ENCODE data around the gene C3orf38. TPM values are rescaled to one million over a fixed set of nuclear protein-coding genes. Genes with fewer than 3 reads are reported as not detected.
A peak's percentile ranks its signal among the peaks of the same experiment; 100 is the strongest.

Gene C3orf38
- total RNA-seq, 2 donors from 2014 or later, result 35.9 to 37.9 TPM

DNA sequence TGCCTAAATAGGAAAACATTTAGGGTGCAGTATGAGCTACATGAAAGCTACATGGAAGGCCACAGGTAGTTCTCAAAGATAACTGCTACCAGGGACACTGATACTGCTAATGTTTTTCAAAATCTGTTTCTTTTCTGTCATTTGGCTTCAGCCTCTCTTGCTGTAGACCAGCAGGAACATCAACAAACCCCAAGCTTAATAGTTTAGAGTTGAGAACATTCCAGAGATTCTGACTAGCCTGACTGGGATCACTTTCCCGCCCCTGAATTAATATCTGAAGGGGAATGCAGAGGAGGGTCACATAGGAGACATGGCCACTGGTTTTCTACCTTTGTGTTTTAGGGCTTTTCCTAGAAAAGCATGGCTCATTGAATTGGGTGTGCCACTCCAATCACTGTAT is 16.9 kb upstream of the C3orf38 start:
- Mint-ChIP-seq H3K27me3 (ENCODE audit: insufficient read depth) (no peaks in the 10 kb centered on the region), H3K9me3 (no peaks in the 10 kb centered on the region), H3K4me3 (no peak overlapping the region), H3K36me3 (ENCODE audit: low read depth) (peaks cover 12% of the 10 kb centered on the region), H3K4me1 (no peaks in the 10 kb centered on the region), H3K27ac (peak overlapping the region; percentile 50)
- DNase-seq, result no peak
- TF ChIP-seq, protein P1, sequence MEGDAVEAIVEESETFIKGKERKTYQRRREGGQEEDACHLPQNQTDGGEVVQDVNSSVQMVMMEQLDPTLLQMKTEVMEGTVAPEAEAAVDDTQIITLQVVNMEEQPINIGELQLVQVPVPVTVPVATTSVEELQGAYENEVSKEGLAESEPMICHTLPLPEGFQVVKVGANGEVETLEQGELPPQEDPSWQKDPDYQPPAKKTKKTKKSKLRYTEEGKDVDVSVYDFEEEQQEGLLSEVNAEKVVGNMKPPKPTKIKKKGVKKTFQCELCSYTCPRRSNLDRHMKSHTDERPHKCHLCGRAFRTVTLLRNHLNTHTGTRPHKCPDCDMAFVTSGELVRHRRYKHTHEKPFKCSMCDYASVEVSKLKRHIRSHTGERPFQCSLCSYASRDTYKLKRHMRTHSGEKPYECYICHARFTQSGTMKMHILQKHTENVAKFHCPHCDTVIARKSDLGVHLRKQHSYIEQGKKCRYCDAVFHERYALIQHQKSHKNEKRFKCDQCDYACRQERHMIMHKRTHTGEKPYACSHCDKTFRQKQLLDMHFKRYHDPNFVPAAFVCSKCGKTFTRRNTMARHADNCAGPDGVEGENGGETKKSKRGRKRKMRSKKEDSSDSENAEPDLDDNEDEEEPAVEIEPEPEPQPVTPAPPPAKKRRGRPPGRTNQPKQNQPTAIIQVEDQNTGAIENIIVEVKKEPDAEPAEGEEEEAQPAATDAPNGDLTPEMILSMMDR (conservative IDR thresholded peaks at IDR 0.05), result no peak
- Histone ChIP-seq H3K4me1 (ENCODE audit: control insufficient read depth, insufficient read depth, low read length) (no peaks in the 10 kb centered on the region), H3K4me3 (ENCODE audit: low read length) (no peak overlapping the region), H3K27ac (ENCODE audit: low read depth, low read length) (no peak overlapping the region), H3K9ac (ENCODE audit: extremely low read depth, low read length, poor library complexity, severe bottlenecking) (no peak overlapping the region), H3K9me3 (ENCODE audit: control insufficient read depth, low read length) (no peaks in the 10 kb centered on the region), H3K27me3 (ENCODE audit: control insufficient read depth, insufficient read depth, low read length, poor library complexity, severe bottlenecking) (no peaks in the 10 kb centered on the region), H3K36me3 (ENCODE audit: control insufficient read depth, insufficient read depth, low read length) (peaks cover 29% of the 10 kb centered on the region)
- WGBS, 2 experiments (ENCODE audit: insufficient coverage in 1 of 2, insufficient read length in 1 of 2), result 83 to 100% methylated on average over 1 of the region's 1 CpG

DNA sequence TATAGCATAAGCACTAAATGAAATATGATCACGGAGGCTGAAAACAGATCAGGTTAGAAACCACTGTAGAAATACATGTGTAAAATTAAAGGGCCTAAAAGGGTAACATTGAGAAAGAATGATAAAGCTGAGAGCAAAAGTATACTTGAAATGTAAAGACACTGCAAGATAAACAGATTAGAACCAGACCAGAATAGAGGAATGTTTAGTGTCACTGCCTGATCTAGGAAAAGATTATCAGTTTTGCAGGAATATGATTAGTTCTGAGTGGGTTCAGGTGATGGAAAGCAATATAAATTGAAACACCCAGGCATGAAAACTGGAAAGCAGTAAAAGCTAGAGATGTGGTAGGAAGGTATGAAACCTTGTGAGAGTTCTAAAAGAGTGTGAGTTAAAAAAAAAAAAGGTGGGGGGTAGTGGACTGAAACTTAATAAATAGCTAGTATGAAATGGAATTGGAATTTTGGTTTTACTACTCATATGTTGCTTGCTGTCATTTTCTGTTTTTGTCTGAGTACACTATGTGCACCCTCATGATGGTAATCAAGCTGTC is 16.0 kb upstream of the C3orf38 start:
- Mint-ChIP-seq H3K4me3 (no peak overlapping the region), H3K36me3 (ENCODE audit: low read depth) (peaks cover 14% of the 10 kb centered on the region), H3K4me1 (no peaks in the 10 kb centered on the region), H3K27ac (no peak overlapping the region), H3K27me3 (ENCODE audit: insufficient read depth) (no peaks in the 10 kb centered on the region), H3K9me3 (no peaks in the 10 kb centered on the region)
- 0% methylated on average over 1 of the region's 1 CpG; no CpG with 5 or more reads in 1 of the 2 experiments for WGBS, 2 experiments (ENCODE audit: insufficient coverage in 1 of 2, insufficient read length in 1 of 2)
- TF ChIP-seq, protein P1 (conservative IDR thresholded peaks at IDR 0.05), result no peak
- no peaks in the 10 kb centered on the region for H3K27me3 ChIP-seq (ENCODE audit: control insufficient read depth, insufficient read depth, low read length, poor library complexity, severe bottlenecking)
- no peak overlapping the region for H3K27ac ChIP-seq (ENCODE audit: low read depth, low read length)
- H3K4me3 ChIP-seq (ENCODE audit: low read length), result no peak overlapping the region
- DNase-seq, result no peak
- no peak overlapping the region for H3K9ac ChIP-seq (ENCODE audit: extremely low read depth, low read length, poor library complexity, severe bottlenecking)
- no peaks in the 10 kb centered on the region for H3K4me1 ChIP-seq (ENCODE audit: control insufficient read depth, insufficient read depth, low read length)
- H3K9me3 ChIP-seq (ENCODE audit: control insufficient read depth, low read length), result no peaks in the 10 kb centered on the region
- peaks cover 37% of the 10 kb centered on the region for H3K36me3 ChIP-seq (ENCODE audit: control insufficient read depth, insufficient read depth, low read length)

DNA sequence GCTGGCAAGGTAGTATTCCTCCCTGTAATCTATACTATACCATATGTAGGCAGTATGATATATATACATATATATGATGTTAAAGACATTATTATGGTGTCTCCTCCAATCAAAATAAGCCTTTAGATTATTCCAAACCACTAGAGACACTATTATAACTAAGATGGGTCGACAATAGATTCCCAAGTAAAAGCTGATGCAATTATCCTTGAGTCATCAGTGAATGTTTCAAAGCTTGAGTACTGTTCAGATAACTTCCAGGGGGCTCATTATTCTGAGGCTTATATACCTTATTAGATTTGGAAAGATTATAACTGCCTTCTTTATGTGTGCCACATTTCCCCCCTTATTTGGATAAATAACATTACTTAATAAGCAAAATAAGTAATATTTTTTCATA is 11.9 kb upstream of the C3orf38 start:
- no peak for DNase-seq
- 93 to 100% methylated on average over 1 of the region's 1 CpG for WGBS, 2 experiments (ENCODE audit: insufficient coverage in 1 of 2, insufficient read length in 1 of 2)
- no peaks in the 10 kb centered on the region for H3K27me3 Mint-ChIP-seq (ENCODE audit: insufficient read depth)
- Histone ChIP-seq H3K4me1 (ENCODE audit: control insufficient read depth, insufficient read depth, low read length) (no peaks in the 10 kb centered on the region), H3K36me3 (ENCODE audit: control insufficient read depth, insufficient read depth, low read length) (peaks cover 56% of the 10 kb centered on the region), H3K9ac (ENCODE audit: extremely low read depth, low read length, poor library complexity, severe bottlenecking) (no peak overlapping the region), H3K27ac (ENCODE audit: low read depth, low read length) (no peak overlapping the region), H3K4me3 (ENCODE audit: low read length) (no peak overlapping the region), H3K9me3 (ENCODE audit: control insufficient read depth, low read length) (no peaks in the 10 kb centered on the region), H3K27me3 (ENCODE audit: control insufficient read depth, insufficient read depth, low read length, poor library complexity, severe bottlenecking) (no peaks in the 10 kb centered on the region)
- H3K4me3 Mint-ChIP-seq, result no peak overlapping the region
- H3K9me3 Mint-ChIP-seq, result no peaks in the 10 kb centered on the region
- H3K4me1 Mint-ChIP-seq, result peaks cover 7% of the 10 kb centered on the region
- TF ChIP-seq, protein P1 (conservative IDR thresholded peaks at IDR 0.05), result no peak
- no peak overlapping the region for H3K27ac Mint-ChIP-seq
- peaks cover 37% of the 10 kb centered on the region for H3K36me3 Mint-ChIP-seq (ENCODE audit: low read depth)
